B cell (primary cell): ENCODE data around the gene TTC39C. TPM values are rescaled to one million over a fixed set of nuclear protein-coding genes. Genes with fewer than 3 reads are reported as not detected.

ENCODE experiments used
- ATAC-seq: fragments of 200-7000 bp; cut with Tn5 transposase; one replicate; pipeline ENCODE4 v1.10.0; 2021; ENCODE audit warnings: low read depth, mild to moderate bottlenecking, moderate number of reproducible peaks, moderate library complexity
- CTCF ChIA-PET: fragments of 350-600 bp; sonication (Branson Sonifier 250); formaldehyde crosslinking; loops from one replicate; lab custom pipeline; 2021; ENCODE audit warnings: antibody characterized with exemption, inconsistent platforms; lab: Charles Lee
- POLR2A ChIA-PET: fragments of 350-600 bp; sonication (Branson Sonifier 250); formaldehyde crosslinking; loops from one replicate; lab custom pipeline; 2021; ENCODE audit warnings: antibody characterized with exemption; lab: Charles Lee
- DNase-seq: peaks from one replicate; pipeline ENCODE4 v3.0.0; 2013
- H2AFZ ChIP-seq: 2 replicates; pipeline ENCODE4 v1.6.1; 2012; ENCODE audit warnings: mild to moderate bottlenecking, low read depth, low read length; ENCODE audit not compliant: insufficient read depth, poor library complexity, severe bottlenecking
- H3K27ac ChIP-seq, 2 donors: 1 replicate in 1 of 2; 2 replicates in 1 of 2; pipeline ENCODE4 v1.5.1; 2012 to 2013; ENCODE audit warnings: low read length in 2 of 2, mild to moderate bottlenecking in 2 of 2, moderate library complexity in 1 of 2
- H3K27me3 ChIP-seq, 4 experiments: fragments of 200-600 bp in 1 of 4; sonication (generic) in 1 of 4; replicated peaks in 1 of 4; 1 replicate in 2 of 4; 2 replicates in 2 of 4; pipeline versions ENCODE4 v1.6.1 to v1.7.0; 2013 to 2016; ENCODE audit warnings: low read length in 3 of 4, mild to moderate bottlenecking in 2 of 4, mixed read lengths in 1 of 4, moderate library complexity in 1 of 4; ENCODE audit not compliant: insufficient read depth in 4 of 4, control insufficient read depth in 3 of 4; ENCODE audit errors: control extremely low read depth in 1 of 4
- H3K36me3 ChIP-seq, 2 experiments: replicated peaks in 1 of 2; 1 replicate in 1 of 2; 2 replicates in 1 of 2; pipeline versions ENCODE4 v1.6.1 to v1.7.1; 2013; ENCODE audit warnings: low read length in 1 of 2; ENCODE audit not compliant: insufficient read depth in 2 of 2, control insufficient read depth in 1 of 2; ENCODE audit errors: control extremely low read depth in 1 of 2, extremely low read depth in 1 of 2
- H3K4me1 ChIP-seq, 2 donors: fragments of 200-600 bp in 1 of 2; sonication (generic) in 1 of 2; 1 replicate in 1 of 2; 2 replicates in 1 of 2; pipeline versions ENCODE4 v1.5.1 to v1.6.1; 2013 to 2017; ENCODE audit warnings: low read length in 2 of 2; ENCODE audit not compliant: control insufficient read depth in 2 of 2, insufficient read depth in 2 of 2
- H3K4me2 ChIP-seq: replicated peaks from 2 replicates; pipeline ENCODE3; 2012; ENCODE audit warnings: mild to moderate bottlenecking, low read depth, low read length; ENCODE audit not compliant: poor library complexity, severe bottlenecking
- H3K4me3 ChIP-seq, 5 experiments: fragments of 200-600 bp in 1 of 5; sonication (generic) in 1 of 5; 1 replicate in 3 of 5; 2 replicates in 2 of 5; pipeline versions ENCODE4 v1.5.1 to v1.7.0; 2011 to 2016; ENCODE audit warnings: low read length in 4 of 5, mild to moderate bottlenecking in 4 of 5, low read depth in 2 of 5, control low read depth in 1 of 5, moderate library complexity in 1 of 5; ENCODE audit not compliant: insufficient read depth in 1 of 5; ENCODE audit errors: control extremely low read depth in 1 of 5, extremely low read depth in 1 of 5
- H3K79me2 ChIP-seq: fragments of 200-600 bp; sonication (generic); one replicate; pipeline ENCODE4 v1.6.0; 2016; ENCODE audit warnings: low read length; ENCODE audit not compliant: control insufficient read depth, insufficient read depth
- H3K9ac ChIP-seq: fragments of 200-600 bp; sonication (generic); 2 replicates; pipeline ENCODE4 v1.6.1; 2017; ENCODE audit warnings: mild to moderate bottlenecking, low read length, moderate library complexity
- H3K9me3 ChIP-seq, 3 donors: one replicate each; pipeline versions ENCODE4 v1.6.1 to v1.7.1; 2013; ENCODE audit warnings: low read length in 2 of 3; ENCODE audit not compliant: control insufficient read depth in 2 of 3, insufficient read depth in 1 of 3; ENCODE audit errors: control extremely low read depth in 1 of 3
- H4K20me1 ChIP-seq: 2 replicates; pipeline ENCODE4 v1.6.0; 2012; ENCODE audit warnings: mild to moderate bottlenecking, low read length; ENCODE audit not compliant: insufficient read depth, control insufficient read depth, poor library complexity, severe bottlenecking
- H3K27ac Mint-ChIP-seq: one replicate; pipeline ENCODE4 v1.8.0; 2021; ENCODE audit warnings: mixed read lengths
- H3K27me3 Mint-ChIP-seq: one replicate; pipeline ENCODE4 v1.8.0; 2021; ENCODE audit warnings: mixed read lengths
- H3K4me1 Mint-ChIP-seq: one replicate; pipeline ENCODE4 v1.8.0; 2021; ENCODE audit warnings: mixed read lengths
- H3K4me3 Mint-ChIP-seq: one replicate; pipeline ENCODE4 v1.8.0; 2021; ENCODE audit warnings: mixed read lengths
- H3K9me3 Mint-ChIP-seq: one replicate; pipeline ENCODE4 v1.8.0; 2022; ENCODE audit warnings: mixed read lengths; ENCODE audit not compliant: insufficient read depth
- CTCF ChIP-seq: fragments of 200-600 bp; IDR thresholded peaks from one replicate; pipeline ENCODE4 v1.8.0; 2022; ENCODE audit warnings: antibody characterized with exemption, mild to moderate bottlenecking
- EZH2 ChIP-seq: IDR thresholded peaks from 2 replicates; pipeline ENCODE4 v1.6.1; 2012; ENCODE audit warnings: borderline replicate concordance, low read depth, mild to moderate bottlenecking, moderate library complexity, low read length; ENCODE audit not compliant: insufficient read depth, poor library complexity, severe bottlenecking
- WGBS: methylation state at CpG from one replicate; pipeline ENCODE4 v1.1.5; 2013; ENCODE audit warnings: missing lambda C conversion rate; ENCODE audit not compliant: insufficient coverage; 5-methylcytosine and 5-hydroxymethylcytosine counted together
- intact Hi-C: fragments of 100-400 bp; cut with micrococcal nuclease; formaldehyde crosslinking; loops from one replicate; pipeline ENCODE4 v1.10.0; 2022
- polyA plus RNA-seq: library from polyadenylated mRNA; depleted of rRNA; stranded (reverse); fragments of >200 nt; gene quantifications from 2 replicates; pipeline ENCODE4 v1.2.3, GENCODE V29; 2012
- total RNA-seq, 2 donors: library from RNA; stranded (reverse); fragments of 120-200 nt in 1 of 2; gene quantifications; 1 replicate in 1 of 2; 2 replicates in 1 of 2; pipeline versions ENCODE4 v1.2.3 to v1.2.4, GENCODE V29; 2013 to 2022

The TTC39C gene
- total and polyA plus RNA-seq, 2 donors (not counting 1 experiment from before 2014, with no cell fraction given): 22.3 to 44.3 TPM

- H3K9ac ChIP-seq: peak overlapping the region; percentile 76
- H3K4me1 Mint-ChIP-seq: peaks cover 76% of the 10 kb centered on the region
- DNase-seq (peak; percentile 59), ATAC-seq (peak; percentile 3)
- ChIA-PET CTCF (interaction anchor here (0.8 to 1.5 kb wide), 7 partner anchors 9 to 393 kb away, joined by 3 to 4 read pairs (median 3); no protein-coding TSS in a partner anchor), POLR2A (no interaction called here)
- H3K27ac ChIP-seq: peak overlapping the region; percentile 39 to 80
- TF ChIP-seq CTCF (no peak), EZH2 (no peak)
- H3K4me3 Mint-ChIP-seq: peak overlapping the region; percentile 91
- H3K9me3 Mint-ChIP-seq: no peaks in the 10 kb centered on the region
- H3K4me1 ChIP-seq: peaks cover 72 to 85% of the 10 kb centered on the region in 2 donors
- H3K27me3 ChIP-seq: no peaks in the 10 kb centered on the region
- H3K27ac Mint-ChIP-seq: peak overlapping the region; percentile 85
- no peaks in the 10 kb centered on the region for H3K27me3 Mint-ChIP-seq
- peak overlapping the region; percentile 87 for H3K4me2 ChIP-seq
- no peaks in the 10 kb centered on the region for H3K36me3 ChIP-seq
- intact Hi-C loops: loop anchor here (2.0 to 10.0 kb wide), 4 partner anchors 42 to 428 kb away; partner anchors contain the start of gene NPC1
- peak overlapping the region; percentile 77 to 85 (median 78) for H3K4me3 ChIP-seq
- WGBS: under 1% methylated on average over 50 of the region's 50 CpGs
- H3K79me2 ChIP-seq: peaks cover 35% of the 10 kb centered on the region
- peak overlapping the region; percentile 88 for H2AFZ ChIP-seq
- H3K9me3 ChIP-seq: no peaks in the 10 kb centered on the region
- H4K20me1 ChIP-seq: peaks cover 24% of the 10 kb centered on the region
These were observed 558 bp downstream of the TTC39C start for GRCh38 chr18:24014986-24015638.
